HEK293T (cell line): Measurements from ENCODE around the gene FHIT.

Source experiments
- BHLHE40 ChIP-seq: fragments of 450-650 bp; IDR thresholded peaks from 2 replicates; pipeline ENCODE4 v1.6.1; 2016; ENCODE audit warnings: mild to moderate bottlenecking, moderate library complexity, borderline replicate concordance
- CTBP1 ChIP-seq: fragments of 450-650 bp; IDR thresholded peaks from 2 replicates; pipeline ENCODE4 v1.6.1; 2016; ENCODE audit warnings: borderline replicate concordance
- NFRKB ChIP-seq: fragments of 450-650 bp; IDR thresholded peaks from 2 replicates; pipeline ENCODE4 v1.6.1; 2016; ENCODE audit warnings: mild to moderate bottlenecking, moderate library complexity
- SUZ12 ChIP-seq: fragments of 450-650 bp; IDR thresholded peaks from 2 replicates; pipeline ENCODE4 v1.6.1; 2016; ENCODE audit warnings: mild to moderate bottlenecking
- ZNF384 ChIP-seq: fragments of 450-650 bp; IDR thresholded peaks from 2 replicates; pipeline ENCODE4 v1.6.1; 2016

DNA sequence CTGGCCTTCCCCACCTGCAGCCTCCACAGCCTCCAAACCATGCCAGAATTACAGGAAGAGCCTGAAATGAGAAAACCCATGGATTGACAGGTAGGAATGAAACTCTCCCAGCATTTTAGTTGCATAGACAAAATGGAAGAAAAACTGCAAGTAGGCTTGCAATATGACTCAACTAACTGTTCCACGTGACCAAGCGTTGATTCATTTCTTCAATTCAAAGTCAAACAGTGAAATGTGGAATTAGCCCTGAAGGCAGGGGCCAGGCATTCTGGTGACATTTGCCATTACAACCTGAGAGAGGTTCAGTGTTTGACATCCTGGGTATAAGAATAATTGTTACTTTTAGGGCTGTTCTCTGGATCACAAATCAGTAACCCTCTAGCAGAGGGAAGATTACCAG, 1525.0 kb downstream of the FHIT start:
- no peak for TF ChIP-seq CTBP1
- no peak for TF ChIP-seq NFRKB
- no peak for TF ChIP-seq ZNF384
- no peak for TF ChIP-seq SUZ12
- no peak for TF ChIP-seq BHLHE40
